Type B pancreatic cell (in vitro differentiated cells): ENCODE data around the gene NAA80. TPM values are rescaled to one million over a fixed set of nuclear protein-coding genes. Genes with fewer than 3 reads are reported as not detected.

Experiments used
- DNase-seq: peaks from one replicate; pipeline ENCODE4 v3.0.0; 2021; ENCODE audit warnings: mixed read lengths; ENCODE audit not compliant: unreplicated experiment; ENCODE audit errors: extremely low spot score
- H3K27ac Mint-ChIP-seq: 2 replicates; pipeline ENCODE4 v1.8.0; 2021; ENCODE audit warnings: mild to moderate bottlenecking, mixed read lengths
- H3K27me3 Mint-ChIP-seq: 2 replicates; pipeline ENCODE4 v1.8.0; 2021; ENCODE audit warnings: mixed read lengths
- H3K36me3 Mint-ChIP-seq: 2 replicates; pipeline ENCODE4 v1.8.0; 2021; ENCODE audit warnings: mixed read lengths
- H3K4me1 Mint-ChIP-seq: one replicate; pipeline ENCODE4 v1.8.0; 2021; ENCODE audit warnings: mixed read lengths; ENCODE audit not compliant: unreplicated experiment
- H3K4me3 Mint-ChIP-seq: 2 replicates; pipeline ENCODE4 v1.8.0; 2021; ENCODE audit warnings: mild to moderate bottlenecking, mixed read lengths
- H3K9me3 Mint-ChIP-seq: 2 replicates; pipeline ENCODE4 v1.8.0; 2021; ENCODE audit warnings: mixed read lengths
- CTCF ChIP-seq: fragments of 200-600 bp; sonication (generic); conservative IDR thresholded peaks from 2 replicates; pipeline ENCODE4 v1.5.0; 2021; ENCODE audit warnings: antibody characterized with exemption, mild to moderate bottlenecking
- total RNA-seq: library from RNA; stranded (reverse); gene quantifications from 2 replicates; pipeline ENCODE4 v1.2.1, GENCODE V29; 2021; ENCODE audit warnings: low replicate concordance

The NAA80 gene
- total RNA-seq, 1 donor from 2014 or later = 12.9 TPM

GRCh38 chr3:50297896-50298725 lies 1.1 kb downstream of the NAA80 start:
- H3K36me3 Mint-ChIP-seq = no peaks in the 10 kb centered on the region
- peak overlapping the region; percentile 46 for H3K27ac Mint-ChIP-seq
- H3K4me3 Mint-ChIP-seq = peak overlapping the region; percentile 98
- H3K9me3 Mint-ChIP-seq = no peaks in the 10 kb centered on the region
- no peaks in the 10 kb centered on the region for H3K27me3 Mint-ChIP-seq
- TF ChIP-seq CTCF = peak; percentile 47
- peaks cover 18% of the 10 kb centered on the region for H3K4me1 Mint-ChIP-seq
- DNase-seq = no peak

- H3K36me3 Mint-ChIP-seq = no peaks in the 10 kb centered on the region
- peak overlapping the region; percentile 98 for H3K4me3 Mint-ChIP-seq
- TF ChIP-seq CTCF = no peak
Observed at GRCh38 chr3:50297384-50297775, 1.8 kb downstream of the NAA80 start.

GRCh38 chr3:50296721-50297383 lies 2.4 kb downstream of the NAA80 start:
- H3K9me3 Mint-ChIP-seq = no peaks in the 10 kb centered on the region
- DNase-seq = no peak
- TF ChIP-seq CTCF = no peak
- H3K27ac Mint-ChIP-seq = no peak overlapping the region
- no peaks in the 10 kb centered on the region for H3K36me3 Mint-ChIP-seq
- H3K27me3 Mint-ChIP-seq = no peaks in the 10 kb centered on the region
- no peak overlapping the region for H3K4me3 Mint-ChIP-seq
- peaks cover 19% of the 10 kb centered on the region for H3K4me1 Mint-ChIP-seq

More at GRCh38 chr3:50297384-50297775, 1.8 kb downstream of the NAA80 start:
- H3K9me3 Mint-ChIP-seq = no peaks in the 10 kb centered on the region
- peaks cover 18% of the 10 kb centered on the region for H3K4me1 Mint-ChIP-seq
- H3K27ac Mint-ChIP-seq = peak overlapping the region; percentile 46
- no peak for DNase-seq
- H3K27me3 Mint-ChIP-seq = no peaks in the 10 kb centered on the region

GRCh38 chr3:50295553-50296431 lies 3.4 kb downstream of the NAA80 start:
- Mint-ChIP-seq H3K36me3 (no peaks in the 10 kb centered on the region), H3K27ac (no peak overlapping the region), H3K4me1 (peaks cover 25% of the 10 kb centered on the region)

More at GRCh38 chr3:50295553-50296431, 3.4 kb downstream of the NAA80 start:
- DNase-seq = no peak
- Mint-ChIP-seq H3K9me3 (no peaks in the 10 kb centered on the region), H3K27me3 (no peaks in the 10 kb centered on the region), H3K4me3 (peak overlapping the region; percentile 50)
- no peak for TF ChIP-seq CTCF
